Endothelial cell of umbilical vein (primary cell): Measurements from ENCODE around the gene SLC6A18. TPM values are rescaled to one million over a fixed set of nuclear protein-coding genes. Genes with fewer than 3 reads are reported as not detected.

Source experiments
- BruUV-seq: library from RNA; stranded (reverse); fragments of 400-500 nt; replicated peaks from 2 replicates; lab custom pipeline; 2021; lab: Mats Ljungman, UMichigan
- CTCF ChIA-PET: fragments of 300-600, 350-600 bp; sonication (Branson Sonifier 250); formaldehyde crosslinking; loops from one replicate; lab custom pipeline; 2021; ENCODE audit warnings: antibody characterized with exemption, inconsistent platforms; lab: Charles Lee
- POLR2A ChIA-PET: fragments of 300-600, 350-600 bp; sonication (Branson Sonifier 250); formaldehyde crosslinking; loops from one replicate; lab custom pipeline; 2021; ENCODE audit warnings: antibody characterized with exemption, inconsistent platforms; lab: Charles Lee
- DNase-seq: peaks from one replicate; pipeline ENCODE4 v3.0.0-alpha.2; 2011; ENCODE audit warnings: low read depth, low spot score
- FAIRE-seq: peaks from 2 replicates; lab custom pipeline; 2011; peaks lifted over from hg19 to GRCh38; lab: Jason Lieb, UNC
- H2AFZ ChIP-seq: 2 replicates; pipeline ENCODE4 v1.6.0; 2012; ENCODE audit warnings: low read depth, low read length, control low read depth, inconsistent platforms
- H3K27ac ChIP-seq: 2 replicates; pipeline ENCODE4 v1.5.1; 2011; ENCODE audit warnings: low read depth, mild to moderate bottlenecking, control low read depth, low read length, moderate library complexity; ENCODE audit not compliant: insufficient read depth
- H3K27me3 ChIP-seq, 2 experiments: 2 replicates each; pipeline versions ENCODE4 v1.6.0 to v1.6.1; 2011; ENCODE audit warnings: low read length in 2 of 2, mixed read lengths in 1 of 2; ENCODE audit not compliant: control insufficient read depth in 2 of 2, insufficient read depth in 2 of 2
- H3K36me3 ChIP-seq, 2 experiments: 2 replicates in 1 of 2; 3 replicates in 1 of 2; pipeline ENCODE4 v1.5.1; 2011; ENCODE audit warnings: low read length in 2 of 2, mild to moderate bottlenecking in 1 of 2, moderate library complexity in 1 of 2; ENCODE audit not compliant: control insufficient read depth in 2 of 2, insufficient read depth in 2 of 2; ENCODE audit errors: extremely low read depth in 1 of 2
- H3K4me1 ChIP-seq: 3 replicates; pipeline ENCODE4 v1.5.1; 2011; ENCODE audit warnings: mild to moderate bottlenecking, low read length; ENCODE audit not compliant: control insufficient read depth, insufficient read depth; ENCODE audit errors: extremely low read depth
- H3K4me2 ChIP-seq: 2 replicates; pipeline ENCODE4 v1.6.1; 2011; ENCODE audit warnings: low read length, control low read depth, mixed read lengths; ENCODE audit not compliant: insufficient read depth
- H3K4me3 ChIP-seq, 3 experiments: fragments of 200-600 bp in 1 of 3; sonication (generic), shearing (Covaris generic) in 1 of 3; replicated peaks in 1 of 3; 2 replicates each; pipeline ENCODE4 v1.5.1; 2011 to 2016; ENCODE audit warnings: control low read depth in 3 of 3, low read length in 3 of 3, mild to moderate bottlenecking in 2 of 3, inconsistent platforms in 1 of 3, low read depth in 1 of 3, moderate library complexity in 1 of 3; ENCODE audit not compliant: insufficient read depth in 1 of 3
- H3K79me2 ChIP-seq: 2 replicates; pipeline ENCODE4 v1.6.0; 2012; ENCODE audit warnings: low read length, inconsistent platforms; ENCODE audit not compliant: control insufficient read depth, insufficient read depth
- H3K9ac ChIP-seq: replicated peaks from 2 replicates; pipeline ENCODE3; 2011; ENCODE audit warnings: low read length, control low read depth; ENCODE audit not compliant: insufficient read depth; ENCODE audit errors: extremely low read depth
- H3K9me1 ChIP-seq: replicated peaks from 3 replicates; pipeline ENCODE4 v1.6.0; 2011; ENCODE audit warnings: mild to moderate bottlenecking, low read length; ENCODE audit not compliant: control insufficient read depth, insufficient read depth; ENCODE audit errors: extremely low read depth
- H3K9me3 ChIP-seq: replicated peaks from 2 replicates; pipeline ENCODE4 v1.5.1; 2012; ENCODE audit warnings: low read length, inconsistent platforms; ENCODE audit not compliant: control insufficient read depth, insufficient read depth
- H4K20me1 ChIP-seq: replicated peaks from 2 replicates; pipeline ENCODE3; 2011; ENCODE audit warnings: mild to moderate bottlenecking, low read length; ENCODE audit not compliant: control insufficient read depth, insufficient read depth; ENCODE audit errors: extremely low read depth
- EZH2 ChIP-seq: IDR thresholded peaks from 2 replicates; pipeline ENCODE4 v1.6.1; 2012; ENCODE audit warnings: borderline replicate concordance, low read depth, mild to moderate bottlenecking, moderate library complexity, low read length, inconsistent platforms; ENCODE audit not compliant: severe bottlenecking
- GATA2 ChIP-seq: IDR thresholded peaks from 2 replicates; pipeline ENCODE4 v1.7.0; 2011; ENCODE audit warnings: low read depth, mild to moderate bottlenecking, moderate library complexity, mixed read lengths, low read length; ENCODE audit not compliant: insufficient read length, insufficient read depth
- dilution Hi-C: fragments of 300-500 bp; cut with MboI; formaldehyde crosslinking; loops from one replicate; pipeline ENCODE4 v1.15.0; 2019; ENCODE audit warnings: low sequenced_read_pairs; ENCODE audit not compliant: extremely low pct_ligation_motif_present
- intact Hi-C: fragments of 100-400 bp; cut with micrococcal nuclease; formaldehyde crosslinking; loops from one replicate; pipeline ENCODE4 v1.10.0; 2022
- polyA plus RNA-seq, 4 experiments: library from polyadenylated mRNA; depleted of rRNA in 3 of 4; stranded (reverse) in 3 of 4; unstranded in 1 of 4; fragments of >200 nt; gene quantifications; 2 replicates each; pipeline versions ENCODE4 v1.2.1 to v1.2.3, GENCODE V29; 2011 to 2012; ENCODE audit warnings: missing spikeins in 1 of 4
- total RNA-seq: library from RNA; stranded (reverse); gene quantifications from 2 replicates; pipeline ENCODE4 v1.2.3, GENCODE V29; 2021

Gene SLC6A18
- total and polyA plus RNA-seq, 2 donors (not counting 3 experiments of a cell fraction or from before 2014, with no cell fraction given): not detected

GRCh38 chr5:1214936-1215220, 10.3 kb upstream of the SLC6A18 start:
- no TSS peak for BruUV-seq
- no peaks in the 10 kb centered on the region for H3K9me3 ChIP-seq

GRCh38 chr5:1215320-1216096, 9.7 kb upstream of the SLC6A18 start:
- POLR2A ChIA-PET: interaction anchor here (0.6 kb wide), 1 partner anchor 477 kb away, joined by 3 read pairs; no protein-coding TSS in a partner anchor
- H3K79me2 ChIP-seq: no peaks in the 10 kb centered on the region
- no peaks in the 10 kb centered on the region for H3K36me3 ChIP-seq
- dilution Hi-C loops: no loop called here
- no peak for TF ChIP-seq EZH2
- no peak for FAIRE-seq
- no TSS peak for BruUV-seq
- H3K4me2 ChIP-seq: no peak overlapping the region
- intact Hi-C loops: no loop called here
- no peak overlapping the region for H3K9ac ChIP-seq
- no peaks in the 10 kb centered on the region for H3K27me3 ChIP-seq
- H3K9me1 ChIP-seq: no peaks in the 10 kb centered on the region
- H3K4me3 ChIP-seq: no peak overlapping the region
- no peaks in the 10 kb centered on the region for H3K4me1 ChIP-seq
- no peak overlapping the region for H2AFZ ChIP-seq
- H3K9me3 ChIP-seq: no peaks in the 10 kb centered on the region
- no peak for DNase-seq
- H3K27ac ChIP-seq: no peak overlapping the region
- H4K20me1 ChIP-seq: no peaks in the 10 kb centered on the region
- CTCF ChIA-PET: no interaction called here

More at GRCh38 chr5:1214936-1215220, 10.3 kb upstream of the SLC6A18 start:
- no peaks in the 10 kb centered on the region for H3K9me1 ChIP-seq
- FAIRE-seq: no peak
- no peaks in the 10 kb centered on the region for H3K36me3 ChIP-seq
- H3K4me1 ChIP-seq: no peaks in the 10 kb centered on the region
- H3K4me3 ChIP-seq: no peak overlapping the region
- H3K27me3 ChIP-seq: no peaks in the 10 kb centered on the region
- no peak overlapping the region for H3K9ac ChIP-seq
- DNase-seq: no peak
- no peak overlapping the region for H2AFZ ChIP-seq
- ChIA-PET POLR2A (interaction anchor here (0.6 kb wide), 1 partner anchor 476 kb away, joined by 3 read pairs; no protein-coding TSS in a partner anchor), CTCF (no interaction called here)
- no peak for TF ChIP-seq GATA2
- H3K27ac ChIP-seq: no peak overlapping the region
- no peaks in the 10 kb centered on the region for H4K20me1 ChIP-seq
- intact Hi-C loops (no loop called here), dilution Hi-C loops (no loop called here)
- no peak overlapping the region for H3K4me2 ChIP-seq
- no peaks in the 10 kb centered on the region for H3K79me2 ChIP-seq
